ENCODE measurements around the gene OTOF. TPM values are rescaled to one million over a fixed set of nuclear protein-coding genes. Genes with fewer than 3 reads are reported as not detected.
A peak's percentile ranks its signal among the peaks of the same experiment; 100 is the strongest.

OTOF gene
- total and polyA plus RNA-seq, 3 experiments from 2014 or later, result 1.7 to 2.6 (median 1.7) TPM

GRCh38 chr2:26520148-26520449 is 42.2 kb upstream of the OTOF start:
- Histone ChIP-seq H3K27ac (ENCODE audit: low read depth, low read length) (no peak overlapping the region), H3K36me3 (ENCODE audit: insufficient read depth, low read length) (no peaks in the 10 kb centered on the region), H3K4me1 (ENCODE audit: insufficient read depth, low read length) (peaks cover 19% of the 10 kb centered on the region), H3K27me3 (ENCODE audit: insufficient read depth, low read length, poor library complexity, severe bottlenecking) (peaks cover 3% of the 10 kb centered on the region), H3K9me3 (ENCODE audit: low read length) (no peaks in the 10 kb centered on the region), H3K4me3 (ENCODE audit: low read length) (no peak overlapping the region)
- no peak for DNase-seq
- ChIA-PET CTCF (interaction anchor here (1.8 kb wide), 1 partner anchor 58 kb away, joined by 4 read pairs; no protein-coding TSS in a partner anchor), POLR2A (no interaction called here)
- H3K27me3 Mint-ChIP-seq, result peaks cover 7 to 22% of the 10 kb centered on the region in 2 donors
- H3K9me3 Mint-ChIP-seq, result no peaks in the 10 kb centered on the region
- no peak overlapping the region for H3K27ac Mint-ChIP-seq
- H3K36me3 Mint-ChIP-seq, result no peaks in the 10 kb centered on the region
- no peak overlapping the region for H3K4me3 Mint-ChIP-seq
- H3K4me1 Mint-ChIP-seq, result peaks cover 0 to 11% (median 11%) of the 10 kb centered on the region in 3 donors

DNA sequence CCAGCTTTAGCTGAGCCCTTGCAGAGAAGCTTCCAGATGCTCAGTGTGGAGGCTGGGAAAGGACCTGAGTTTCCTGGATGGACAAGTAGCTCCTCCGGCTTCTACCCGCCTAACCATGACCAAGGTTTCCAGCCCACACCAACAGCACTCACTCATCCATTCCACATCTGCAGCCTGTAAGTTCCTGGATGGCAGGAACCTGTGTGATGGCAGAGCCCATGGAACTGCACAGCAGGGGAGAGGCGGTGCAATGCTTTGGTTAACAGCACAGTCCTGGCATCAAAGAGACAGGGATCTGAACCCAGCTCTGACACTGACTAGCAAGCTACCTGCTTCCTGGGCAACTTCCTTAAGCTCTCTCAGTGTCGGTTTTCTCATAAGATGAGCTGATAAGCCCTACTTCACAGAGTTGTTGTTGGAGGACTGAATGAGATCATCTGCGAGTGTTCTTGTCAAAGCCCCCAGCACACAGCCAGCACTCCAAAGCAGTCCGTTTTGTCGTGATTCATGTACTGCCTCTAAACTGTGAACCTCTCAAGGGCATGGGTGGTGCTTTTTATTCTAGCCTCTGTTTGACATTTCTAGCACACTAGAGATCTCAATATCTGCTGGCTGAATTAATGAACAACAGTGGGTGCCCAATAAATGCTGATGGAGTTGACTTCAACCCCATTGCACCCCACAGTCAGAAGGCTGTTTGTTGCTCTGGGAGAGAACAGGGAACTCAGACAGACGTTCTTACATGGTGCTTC is 41.6 kb upstream of the OTOF start:
- peaks cover 3% of the 10 kb centered on the region for H3K27me3 ChIP-seq (ENCODE audit: insufficient read depth, low read length, poor library complexity, severe bottlenecking)
- ChIA-PET CTCF (interaction anchor here (1.8 kb wide), 1 partner anchor 58 kb away, joined by 4 read pairs; no protein-coding TSS in a partner anchor), POLR2A (no interaction called here)
- peaks cover 7 to 22% of the 10 kb centered on the region in 2 donors for H3K27me3 Mint-ChIP-seq
- H3K9me3 ChIP-seq (ENCODE audit: low read length), result no peaks in the 10 kb centered on the region
- no peak overlapping the region for H3K27ac ChIP-seq (ENCODE audit: low read depth, low read length)
- peaks cover 19% of the 10 kb centered on the region for H3K4me1 ChIP-seq (ENCODE audit: insufficient read depth, low read length)
- H3K4me1 Mint-ChIP-seq, result peaks cover 0 to 11% (median 11%) of the 10 kb centered on the region in 3 donors
- H3K27ac Mint-ChIP-seq, result peak overlapping the region in 1 of 8 donors; percentile 18
- H3K36me3 ChIP-seq (ENCODE audit: insufficient read depth, low read length), result no peaks in the 10 kb centered on the region
- no peak overlapping the region for H3K4me3 ChIP-seq (ENCODE audit: low read length)
- peak in 1 of 5 donors; percentile 32 for DNase-seq
- H3K9me3 Mint-ChIP-seq, result no peaks in the 10 kb centered on the region
- H3K36me3 Mint-ChIP-seq, result no peaks in the 10 kb centered on the region
- H3K4me3 Mint-ChIP-seq, result no peak overlapping the region

DNA sequence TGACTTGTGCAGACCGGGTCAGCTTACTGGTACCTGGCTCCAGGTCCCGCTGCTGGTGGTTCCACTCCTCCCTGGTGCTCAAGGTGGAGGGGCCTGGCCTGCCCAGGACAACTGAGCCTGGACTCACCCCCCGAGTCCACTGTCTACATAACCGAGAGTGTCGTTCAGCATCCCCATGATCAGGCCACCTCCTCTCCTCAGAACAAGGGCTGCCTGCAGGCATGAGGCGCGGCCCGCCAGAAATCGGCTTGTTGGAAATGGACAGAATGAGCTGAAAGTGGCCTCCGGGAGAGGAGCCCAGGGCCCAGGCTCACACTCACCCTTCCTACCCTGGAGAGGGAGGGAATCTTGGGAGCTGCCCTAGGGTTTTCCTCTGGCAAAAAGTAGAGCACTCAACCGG is 38.9 kb upstream of the OTOF start:
- H3K27me3 ChIP-seq (ENCODE audit: insufficient read depth, low read length, poor library complexity, severe bottlenecking), result peaks cover 3% of the 10 kb centered on the region
- CTCF ChIA-PET, result interaction anchor here (1.8 kb wide), 1 partner anchor 13 kb away, joined by 5 read pairs; no protein-coding TSS in a partner anchor
- no peak for DNase-seq
- H3K36me3 ChIP-seq (ENCODE audit: insufficient read depth, low read length), result no peaks in the 10 kb centered on the region
- Mint-ChIP-seq H3K36me3 (no peaks in the 10 kb centered on the region), H3K9me3 (no peaks in the 10 kb centered on the region), H3K4me3 (no peak overlapping the region), H3K27ac (no peak overlapping the region), H3K27me3 (peaks cover 4 to 18% of the 10 kb centered on the region in 2 donors), H3K4me1 (peaks cover 0 to 11% (median 11%) of the 10 kb centered on the region in 3 donors)
- peaks cover 19% of the 10 kb centered on the region for H3K4me1 ChIP-seq (ENCODE audit: insufficient read depth, low read length)
- POLR2A ChIA-PET, result no interaction called here
- H3K27ac ChIP-seq (ENCODE audit: low read depth, low read length), result no peak overlapping the region
- H3K4me3 ChIP-seq (ENCODE audit: low read length), result no peak overlapping the region
- no peaks in the 10 kb centered on the region for H3K9me3 ChIP-seq (ENCODE audit: low read length)

DNA sequence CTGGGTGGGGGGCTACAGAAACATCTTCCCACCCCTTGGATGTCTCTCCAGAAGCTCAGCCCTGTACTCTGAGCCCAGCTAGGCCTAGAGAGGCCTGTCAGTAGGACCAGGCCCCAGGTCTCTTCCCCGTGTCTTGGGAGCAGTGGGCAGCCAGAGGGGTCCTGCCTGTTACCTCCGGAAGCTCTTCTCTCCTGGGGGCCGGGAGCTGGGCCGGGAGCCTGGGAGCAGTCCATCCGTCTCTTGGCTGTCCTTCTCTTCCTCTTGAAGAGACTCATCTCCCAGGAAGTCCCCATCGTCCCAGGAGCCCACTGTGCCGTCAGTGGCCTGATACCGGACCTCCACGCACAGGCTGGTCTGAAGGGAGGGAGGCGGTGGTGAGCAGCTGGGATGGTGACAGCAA is 38.3 kb upstream of the OTOF start:
- H3K36me3 ChIP-seq (ENCODE audit: insufficient read depth, low read length), result no peaks in the 10 kb centered on the region
- no peaks in the 10 kb centered on the region for H3K36me3 Mint-ChIP-seq
- ChIA-PET POLR2A (no interaction called here), CTCF (interaction anchor here (1.8 kb wide), 1 partner anchor 12 kb away, joined by 5 read pairs; no protein-coding TSS in a partner anchor)
- no peak for DNase-seq
- peaks cover 4 to 13% of the 10 kb centered on the region in 2 donors for H3K27me3 Mint-ChIP-seq
- H3K4me1 ChIP-seq (ENCODE audit: insufficient read depth, low read length), result peaks cover 19% of the 10 kb centered on the region
- H3K9me3 ChIP-seq (ENCODE audit: low read length), result no peaks in the 10 kb centered on the region
- H3K9me3 Mint-ChIP-seq, result no peaks in the 10 kb centered on the region
- no peak overlapping the region for H3K27ac ChIP-seq (ENCODE audit: low read depth, low read length)
- H3K4me3 Mint-ChIP-seq, result no peak overlapping the region
- no peak overlapping the region for H3K4me3 ChIP-seq (ENCODE audit: low read length)
- no peak overlapping the region for H3K27ac Mint-ChIP-seq
- H3K27me3 ChIP-seq (ENCODE audit: insufficient read depth, low read length, poor library complexity, severe bottlenecking), result no peaks in the 10 kb centered on the region
- peaks cover 0 to 11% (median 11%) of the 10 kb centered on the region in 3 donors for H3K4me1 Mint-ChIP-seq

GRCh38 chr2:26515771-26516170 is 37.8 kb upstream of the OTOF start:
- H3K27me3 Mint-ChIP-seq, result peaks cover 4 to 10% of the 10 kb centered on the region in 2 donors
- Histone ChIP-seq H3K27ac (ENCODE audit: low read depth, low read length) (no peak overlapping the region), H3K27me3 (ENCODE audit: insufficient read depth, low read length, poor library complexity, severe bottlenecking) (no peaks in the 10 kb centered on the region), H3K36me3 (ENCODE audit: insufficient read depth, low read length) (no peaks in the 10 kb centered on the region), H3K9me3 (ENCODE audit: low read length) (no peaks in the 10 kb centered on the region), H3K4me1 (ENCODE audit: insufficient read depth, low read length) (peaks cover 19% of the 10 kb centered on the region), H3K4me3 (ENCODE audit: low read length) (no peak overlapping the region)
- H3K27ac Mint-ChIP-seq, result no peak overlapping the region
- ChIA-PET POLR2A (no interaction called here), CTCF (interaction anchor here (1.8 kb wide), 1 partner anchor 12 kb away, joined by 5 read pairs; no protein-coding TSS in a partner anchor)
- no peaks in the 10 kb centered on the region for H3K36me3 Mint-ChIP-seq
- H3K9me3 Mint-ChIP-seq, result no peaks in the 10 kb centered on the region
- H3K4me3 Mint-ChIP-seq, result no peak overlapping the region
- DNase-seq, result no peak
- peaks cover 0 to 11% (median 11%) of the 10 kb centered on the region in 3 donors for H3K4me1 Mint-ChIP-seq

DNA sequence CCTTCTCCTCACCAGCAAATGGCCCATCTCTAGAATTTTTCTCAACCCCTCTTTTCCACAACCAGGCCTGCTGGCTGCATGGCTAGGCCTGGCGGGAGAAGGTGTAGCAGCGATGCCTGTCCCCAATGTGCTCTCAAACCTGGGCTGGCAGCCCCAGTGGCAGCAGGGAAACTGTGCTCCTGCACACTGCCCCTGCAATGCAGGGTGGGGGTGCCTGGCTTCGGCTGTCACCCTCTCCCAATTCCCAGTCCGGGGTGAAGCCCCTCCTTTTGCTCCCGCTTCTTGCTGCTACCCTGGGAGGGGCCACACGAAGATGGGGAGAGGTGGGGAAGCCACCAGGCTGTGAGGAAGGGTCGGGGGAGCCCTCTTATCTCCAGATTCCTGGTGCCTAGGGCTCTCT is 36.1 kb upstream of the OTOF start:
- no peaks in the 10 kb centered on the region for H3K4me1 Mint-ChIP-seq
- CTCF ChIA-PET, result no interaction called here

DNA sequence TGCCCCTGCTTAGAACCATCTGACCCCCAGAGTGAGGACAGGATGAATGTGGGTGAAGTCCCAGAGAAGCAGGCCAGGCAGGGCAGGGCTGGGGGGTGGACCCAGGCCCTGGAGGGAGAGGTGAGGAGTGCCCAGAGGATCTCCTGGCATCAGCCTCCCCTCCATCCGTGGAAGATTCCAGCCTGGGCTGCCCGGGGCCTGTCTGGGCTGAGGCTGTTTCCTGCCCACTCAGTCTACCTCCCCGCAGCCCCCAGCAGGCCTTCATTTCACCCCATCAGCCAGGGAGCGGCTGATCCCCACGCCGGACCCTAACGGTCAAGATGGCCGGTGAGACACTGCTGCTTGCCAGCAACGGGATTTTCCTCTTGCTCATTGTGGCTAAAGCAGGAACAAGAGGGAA is 35.3 kb upstream of the OTOF start:
- Histone ChIP-seq H3K9me3 (ENCODE audit: low read length) (no peaks in the 10 kb centered on the region), H3K27me3 (ENCODE audit: insufficient read depth, low read length, poor library complexity, severe bottlenecking) (peaks cover 6% of the 10 kb centered on the region), H3K27ac (ENCODE audit: low read depth, low read length) (no peak overlapping the region), H3K4me3 (ENCODE audit: low read length) (no peak overlapping the region), H3K36me3 (ENCODE audit: insufficient read depth, low read length) (no peaks in the 10 kb centered on the region), H3K4me1 (ENCODE audit: insufficient read depth, low read length) (no peaks in the 10 kb centered on the region)
- no peak overlapping the region for H3K4me3 Mint-ChIP-seq
- no peaks in the 10 kb centered on the region for H3K9me3 Mint-ChIP-seq
- H3K27me3 Mint-ChIP-seq, result peaks cover 4 to 5% of the 10 kb centered on the region in 2 donors
- no peaks in the 10 kb centered on the region for H3K36me3 Mint-ChIP-seq
- H3K4me1 Mint-ChIP-seq, result no peaks in the 10 kb centered on the region
- no peak for DNase-seq
- no peak overlapping the region for H3K27ac Mint-ChIP-seq
- POLR2A ChIA-PET, result no interaction called here
- CTCF ChIA-PET, result no interaction called here

More for the DNA sequence above, 36.1 kb upstream of the OTOF start:
- H3K27ac Mint-ChIP-seq, result no peak overlapping the region
- no peaks in the 10 kb centered on the region for H3K9me3 Mint-ChIP-seq
- no peak for DNase-seq
- Histone ChIP-seq H3K27ac (ENCODE audit: low read depth, low read length) (no peak overlapping the region), H3K4me1 (ENCODE audit: insufficient read depth, low read length) (peaks cover 4% of the 10 kb centered on the region), H3K9me3 (ENCODE audit: low read length) (no peaks in the 10 kb centered on the region), H3K4me3 (ENCODE audit: low read length) (no peak overlapping the region), H3K27me3 (ENCODE audit: insufficient read depth, low read length, poor library complexity, severe bottlenecking) (peaks cover 3% of the 10 kb centered on the region), H3K36me3 (ENCODE audit: insufficient read depth, low read length) (no peaks in the 10 kb centered on the region)
- POLR2A ChIA-PET, result no interaction called here
- no peak overlapping the region for H3K4me3 Mint-ChIP-seq
- no peaks in the 10 kb centered on the region for H3K36me3 Mint-ChIP-seq
- H3K27me3 Mint-ChIP-seq, result peaks cover 4 to 5% of the 10 kb centered on the region in 2 donors

- no peaks in the 10 kb centered on the region for H3K36me3 Mint-ChIP-seq
- Histone ChIP-seq H3K27me3 (ENCODE audit: insufficient read depth, low read length, poor library complexity, severe bottlenecking) (peaks cover 6% of the 10 kb centered on the region), H3K9me3 (ENCODE audit: low read length) (no peaks in the 10 kb centered on the region), H3K4me1 (ENCODE audit: insufficient read depth, low read length) (no peaks in the 10 kb centered on the region), H3K4me3 (ENCODE audit: low read length) (no peak overlapping the region), H3K36me3 (ENCODE audit: insufficient read depth, low read length) (no peaks in the 10 kb centered on the region), H3K27ac (ENCODE audit: low read depth, low read length) (no peak overlapping the region)
- H3K27me3 Mint-ChIP-seq, result peaks cover 4% of the 10 kb centered on the region in 2 donors
- H3K4me1 Mint-ChIP-seq, result no peaks in the 10 kb centered on the region
- POLR2A ChIA-PET, result no interaction called here
- no peaks in the 10 kb centered on the region for H3K9me3 Mint-ChIP-seq
- no peak overlapping the region for H3K27ac Mint-ChIP-seq
- no peak overlapping the region for H3K4me3 Mint-ChIP-seq
- no peak for DNase-seq
- CTCF ChIA-PET, result interaction anchor here (1.0 kb wide), 1 partner anchor 66 kb away, joined by 3 read pairs; no protein-coding TSS in a partner anchor
These were observed 33.5 kb upstream of the OTOF start for GRCh38 chr2:26511466-26511865.
